Measurements from ENCODE around the gene NF1. TPM values are rescaled to one million over a fixed set of nuclear protein-coding genes. Genes with fewer than 3 reads are reported as not detected.

NF1 gene
- total and polyA plus RNA-seq, 8 donors, result 45.0 to 57.7 (median 52.0) TPM

DNA sequence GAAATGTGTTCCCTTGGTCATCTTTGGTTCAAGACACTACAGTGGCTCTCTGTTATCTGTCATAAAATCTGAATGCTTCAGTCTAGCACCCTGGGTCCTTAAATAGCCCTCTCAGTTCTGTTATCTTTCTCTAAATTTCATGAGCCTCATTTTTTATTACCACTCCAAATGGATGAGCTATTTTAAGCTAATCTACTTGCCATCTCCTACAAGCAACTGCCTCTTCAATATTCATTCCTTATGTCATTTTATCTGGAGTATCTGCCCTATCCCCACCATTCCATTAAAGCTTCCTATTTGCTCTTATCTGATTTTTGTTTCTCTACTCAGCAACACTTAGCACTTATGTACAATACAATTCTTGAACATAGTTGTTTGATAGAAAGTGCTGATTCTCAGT lies 254.7 kb downstream of the NF1 start:
- DNase-seq, result no peak
- Histone ChIP-seq H3K27ac (no peak overlapping the region), H3K4me3 (no peak overlapping the region), H3K9me3 (no peaks in the 10 kb centered on the region), H3K27me3 (no peaks in the 10 kb centered on the region), H3K36me3 (peaks cover 0 to 53% of the 10 kb centered on the region in 2 donors), H3K4me1 (no peaks in the 10 kb centered on the region)
- TF ChIP-seq, protein P1, sequence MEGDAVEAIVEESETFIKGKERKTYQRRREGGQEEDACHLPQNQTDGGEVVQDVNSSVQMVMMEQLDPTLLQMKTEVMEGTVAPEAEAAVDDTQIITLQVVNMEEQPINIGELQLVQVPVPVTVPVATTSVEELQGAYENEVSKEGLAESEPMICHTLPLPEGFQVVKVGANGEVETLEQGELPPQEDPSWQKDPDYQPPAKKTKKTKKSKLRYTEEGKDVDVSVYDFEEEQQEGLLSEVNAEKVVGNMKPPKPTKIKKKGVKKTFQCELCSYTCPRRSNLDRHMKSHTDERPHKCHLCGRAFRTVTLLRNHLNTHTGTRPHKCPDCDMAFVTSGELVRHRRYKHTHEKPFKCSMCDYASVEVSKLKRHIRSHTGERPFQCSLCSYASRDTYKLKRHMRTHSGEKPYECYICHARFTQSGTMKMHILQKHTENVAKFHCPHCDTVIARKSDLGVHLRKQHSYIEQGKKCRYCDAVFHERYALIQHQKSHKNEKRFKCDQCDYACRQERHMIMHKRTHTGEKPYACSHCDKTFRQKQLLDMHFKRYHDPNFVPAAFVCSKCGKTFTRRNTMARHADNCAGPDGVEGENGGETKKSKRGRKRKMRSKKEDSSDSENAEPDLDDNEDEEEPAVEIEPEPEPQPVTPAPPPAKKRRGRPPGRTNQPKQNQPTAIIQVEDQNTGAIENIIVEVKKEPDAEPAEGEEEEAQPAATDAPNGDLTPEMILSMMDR (IDR thresholded peaks at IDR 0.05), result no peak
- no peak for ATAC-seq
- intact Hi-C loops (cut with DNase I), result no loop called here

GRCh38 chr17:31355935-31356334 lies 261.2 kb downstream of the NF1 start:
- no peaks in the 10 kb centered on the region for H3K9me3 ChIP-seq
- peaks cover 0 to 3% of the 10 kb centered on the region in 2 donors for H3K4me1 ChIP-seq
- ATAC-seq (no peak), DNase-seq (no peak)
- H3K27me3 ChIP-seq, result no peaks in the 10 kb centered on the region
- TF ChIP-seq, protein P1 (IDR thresholded peaks at IDR 0.05), result no peak
- peaks cover 0 to 54% of the 10 kb centered on the region in 2 donors for H3K36me3 ChIP-seq
- intact Hi-C loops (cut with DNase I), result no loop called here
- no peak overlapping the region for H3K4me3 ChIP-seq
- no peak overlapping the region for H3K27ac ChIP-seq

GRCh38 chr17:31357091-31357490 lies 262.3 kb downstream of the NF1 start:
- TF ChIP-seq, protein P1 (IDR thresholded peaks at IDR 0.05), result no peak

GRCh38 chr17:31357839-31358394 lies 263.1 kb downstream of the NF1 start:
- no peak overlapping the region for H3K4me3 ChIP-seq
- ATAC-seq (no peak), DNase-seq (peak in 2 of 4 donors; percentile 49 to 75)
- peaks cover 0 to 53% of the 10 kb centered on the region in 2 donors for H3K36me3 ChIP-seq
- H3K9me3 ChIP-seq, result no peaks in the 10 kb centered on the region
- no peaks in the 10 kb centered on the region for H3K27me3 ChIP-seq
- intact Hi-C loops (cut with DNase I), result no loop called here
- TF ChIP-seq, protein P1 (IDR thresholded peaks at IDR 0.05), result no peak
- H3K4me1 ChIP-seq, result peaks cover 0 to 3% of the 10 kb centered on the region in 2 donors
- no peak overlapping the region for H3K27ac ChIP-seq

More at GRCh38 chr17:31357091-31357490, 262.3 kb downstream of the NF1 start:
- no peak overlapping the region for H3K4me3 ChIP-seq
- H3K4me1 ChIP-seq, result peaks cover 0 to 3% of the 10 kb centered on the region in 2 donors
- DNase-seq (no peak), ATAC-seq (no peak)
- peaks cover 0 to 57% of the 10 kb centered on the region in 2 donors for H3K36me3 ChIP-seq
- H3K9me3 ChIP-seq, result no peaks in the 10 kb centered on the region
- H3K27ac ChIP-seq, result no peak overlapping the region
- no peaks in the 10 kb centered on the region for H3K27me3 ChIP-seq
- intact Hi-C loops (cut with DNase I), result no loop called here

DNA sequence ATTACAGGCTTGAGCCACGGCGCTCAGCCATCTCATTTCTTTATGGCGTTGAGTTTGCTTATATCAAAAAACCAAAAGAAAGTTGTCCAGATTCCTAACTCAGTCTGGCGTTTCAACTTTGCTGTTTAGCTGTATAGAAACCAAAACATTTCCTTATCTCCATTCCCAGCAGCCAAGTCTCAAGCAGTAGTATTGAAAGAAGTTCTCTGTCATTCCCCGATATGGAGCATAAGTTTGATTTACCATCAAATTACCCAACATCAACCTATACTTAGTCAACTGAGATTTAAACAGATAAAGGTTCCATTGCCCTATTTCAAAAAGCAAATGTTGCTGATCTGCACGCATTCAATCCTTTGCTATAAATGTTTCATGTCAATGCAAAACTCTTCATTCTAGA lies 269.2 kb downstream of the NF1 start:
- no peak overlapping the region for H3K27ac ChIP-seq
- intact Hi-C loops (cut with DNase I), result loop anchor here in 1 of 2 donors (10.0 kb wide), 1 partner anchor 129 kb away; no protein-coding TSS in a partner anchor
- TF ChIP-seq, protein P1 (IDR thresholded peaks at IDR 0.05), result no peak
- H3K4me1 ChIP-seq, result no peaks in the 10 kb centered on the region
- H3K9me3 ChIP-seq, result no peaks in the 10 kb centered on the region
- H3K36me3 ChIP-seq, result peaks cover 0 to 38% of the 10 kb centered on the region in 2 donors
- DNase-seq, result no peak
- ATAC-seq, result no peak
- H3K27me3 ChIP-seq, result no peaks in the 10 kb centered on the region
- no peak overlapping the region for H3K4me3 ChIP-seq
